Peyer's patch (tissue), 4 donors: ENCODE results near the gene TTLL10.

ENCODE experiments used
- CTCF ChIP-seq, 6 experiments: fragments of 450-650 bp in 4 of 6; fragments of 200-600 bp in 2 of 6; sonication (generic) in 1 of 6; IDR thresholded peaks; one replicate each; pipeline ENCODE4 v1.5.1; 2017 to 2019; ENCODE audit warnings: antibody characterized with exemption in 6 of 6, mild to moderate bottlenecking in 3 of 6, moderate library complexity in 1 of 6
- POLR2A ChIP-seq, 2 donors: fragments of 450-650 bp; IDR thresholded peaks; one replicate each; pipeline ENCODE4 v1.5.1; 2017; ENCODE audit warnings: antibody characterized with exemption in 2 of 2, mild to moderate bottlenecking in 2 of 2, moderate library complexity in 2 of 2

- TF ChIP-seq CTCF (IDR thresholded peaks at IDR 0.05) (no peak), POLR2A (IDR thresholded peaks at IDR 0.05) (no peak)
These were observed 9.6 kb downstream of the TTLL10 start for GRCh38 chr1:1183221-1183747.
